A549 (cell line): Measurements from ENCODE around the gene PLEKHA5. TPM values are rescaled to one million over a fixed set of nuclear protein-coding genes. Genes with fewer than 3 reads are reported as not detected.

Source experiments
- ATAC-seq, 2 experiments: fragments of 200-7000 bp in 1 of 2; fragments of >200 bp in 1 of 2; cut with Nextera tagmentation in 1 of 2; cut with Tn5 transposase in 1 of 2; 3 replicates each; pipeline versions ENCODE4 v1.8.0 to v1.9.1; 2018 to 2020; ENCODE audit warnings: mild to moderate bottlenecking in 1 of 2, moderate library complexity in 1 of 2
- CTCF ChIA-PET: fragments of 300-600 bp; sonication (Branson Sonifier 250); formaldehyde crosslinking; extraction: SDS; loops from one replicate; lab custom pipeline; 2021; ENCODE audit warnings: antibody characterized with exemption, inconsistent platforms; lab: Yijun Ruan, JAX
- POLR2A ChIA-PET: fragments of 350-600 bp; formaldehyde crosslinking; extraction: SDS; loops from one replicate; lab custom pipeline; 2021; ENCODE audit warnings: antibody characterized with exemption, inconsistent platforms; lab: Yijun Ruan, JAX
- DNase-seq, 2 experiments: peaks; one replicate each; pipeline versions ENCODE4 v3.0.0 to v3.0.0-alpha.2; 2011 to 2016; ENCODE audit warnings: low read depth in 1 of 2, low spot score in 1 of 2
- FAIRE-seq: peaks from 2 replicates; lab custom pipeline; 2011; peaks lifted over from hg19 to GRCh38; lab: Jason Lieb, UNC
- H3K27ac ChIP-seq, 2 experiments: fragments of >200 bp; sonication (Bioruptor Twin); formaldehyde crosslinking; 3 replicates each; pipeline ENCODE4 v1.5.1; 2016 to 2017
- H3K4me1 ChIP-seq: fragments of >200 bp; sonication (Bioruptor Twin); formaldehyde crosslinking; 3 replicates; pipeline ENCODE4 v1.6.1; 2016
- H3K4me2 ChIP-seq: fragments of >200 bp; sonication (Bioruptor Twin); formaldehyde crosslinking; 3 replicates; pipeline ENCODE4 v1.6.1; 2016
- H3K4me3 ChIP-seq: fragments of >200 bp; sonication (Bioruptor Twin); formaldehyde crosslinking; 3 replicates; pipeline ENCODE4 v1.5.1; 2016
- H3K9me3 ChIP-seq: fragments of >200 bp; sonication (Bioruptor Twin); formaldehyde crosslinking; 3 replicates; pipeline ENCODE4 v1.6.1; 2016
- BHLHE40 ChIP-seq: IDR thresholded peaks from 2 replicates; pipeline ENCODE4 v1.6.1; 2012; ENCODE audit warnings: low read depth, low read length, inconsistent platforms
- CBX2 ChIP-seq: fragments of 200-600 bp; sonication (generic); IDR thresholded peaks from 2 replicates; pipeline ENCODE4 v1.6.1; 2016; ENCODE audit warnings: low read depth, mild to moderate bottlenecking, borderline replicate concordance
- CHD2 ChIP-seq: fragments of 150-350 bp; IDR thresholded peaks from 2 replicates; pipeline ENCODE4 v1.6.1; 2014; ENCODE audit warnings: low read length; ENCODE audit not compliant: partially characterized antibody
- EHF ChIP-seq: fragments of 250-450 bp; sonication (Bioruptor Pico); IDR thresholded peaks from 2 replicates; pipeline ENCODE4 v1.5.0; 2020; ENCODE audit warnings: mild to moderate bottlenecking
- EP300 ChIP-seq, 2 experiments: fragments of >200 bp; sonication (Bioruptor Twin); formaldehyde crosslinking; IDR thresholded peaks; 2 replicates in 1 of 2; 3 replicates in 1 of 2; pipeline ENCODE4 v1.6.1; 2016 to 2017
- FOSL2 ChIP-seq, 2 experiments: fragments of 450-650 bp in 1 of 2; fragments of >200 bp in 1 of 2; sonication (Bioruptor Twin) in 1 of 2; formaldehyde crosslinking; IDR thresholded peaks; 2 replicates each; pipeline versions ENCODE4 v1.5.0 to v1.6.1; 2016 to 2020; ENCODE audit warnings: mild to moderate bottlenecking in 1 of 2, moderate library complexity in 1 of 2
- HES2 ChIP-seq: fragments of >200 bp; sonication (Bioruptor Twin); formaldehyde crosslinking; IDR thresholded peaks from 2 replicates; pipeline ENCODE4 v1.6.1; 2016
- KDM1A ChIP-seq: fragments of 200-600 bp; sonication (generic); IDR thresholded peaks from 2 replicates; pipeline ENCODE4 v1.6.1; 2016; ENCODE audit warnings: low read depth, mild to moderate bottlenecking
- MAFK ChIP-seq: fragments of 450-650 bp; IDR thresholded peaks from 2 replicates; pipeline ENCODE4 v1.6.1; 2014; ENCODE audit not compliant: partially characterized antibody
- NFE2L2 ChIP-seq: fragments of 150-350 bp; conservative IDR thresholded peaks from 2 replicates; pipeline ENCODE4 v1.6.1; 2014; ENCODE audit warnings: low read length
- NR3C1 ChIP-seq: fragments of >200 bp; sonication (Bioruptor Twin); formaldehyde crosslinking; IDR thresholded peaks from 3 replicates; pipeline ENCODE4 v1.6.1; 2017
- POLR2A ChIP-seq: IDR thresholded peaks from 2 replicates; pipeline ENCODE4 v1.6.1; 2012; ENCODE audit warnings: mild to moderate bottlenecking, low read length
- POLR2AphosphoS2 ChIP-seq: conservative IDR thresholded peaks from 2 replicates; pipeline ENCODE4 v1.6.1; 2012; ENCODE audit warnings: low read length, improper control_type of control experiment, inconsistent platforms
- RFX5 ChIP-seq: fragments of 450-650 bp; IDR thresholded peaks from 2 replicates; pipeline ENCODE4 v1.7.1; 2014; ENCODE audit warnings: antibody characterized with exemption, mild to moderate bottlenecking, moderate library complexity
- SMC3 ChIP-seq: fragments of >200 bp; sonication (Bioruptor Twin); formaldehyde crosslinking; IDR thresholded peaks from 3 replicates; pipeline ENCODE4 v1.6.1; 2018; ENCODE audit warnings: inconsistent platforms
- TFCP2L1 ChIP-seq: fragments of 250-450 bp; sonication (Bioruptor Pico); IDR thresholded peaks from 2 replicates; pipeline ENCODE4 v1.5.0; 2021; ENCODE audit warnings: mild to moderate bottlenecking
- ZFP36 ChIP-seq: fragments of 450-650 bp; IDR thresholded peaks from 2 replicates; pipeline ENCODE4 v1.6.1; 2014; ENCODE audit warnings: borderline replicate concordance; ENCODE audit not compliant: partially characterized antibody
- ZNF302 ChIP-seq: fragments of 250-450 bp; sonication (Bioruptor Pico); IDR thresholded peaks from 2 replicates; pipeline ENCODE4 v1.9.0; 2021; ENCODE audit warnings: inconsistent platforms, mild to moderate bottlenecking, moderate library complexity
- ZSCAN20 ChIP-seq: fragments of 250-450 bp; sonication (Bioruptor Pico); IDR thresholded peaks from 2 replicates; pipeline ENCODE4 v1.8.0; 2022; ENCODE audit warnings: mild to moderate bottlenecking, moderate library complexity
- WGBS: methylation state at CpG from one replicate; pipeline ENCODE4 v1.1.6; 2017; ENCODE audit errors: missing lambda C conversion rate; 5-methylcytosine and 5-hydroxymethylcytosine counted together
- polyA plus RNA-seq, 4 experiments: library from polyadenylated mRNA; depleted of rRNA in 3 of 4; stranded (reverse); fragments of >200 nt; fragmentation: RNase III in 1 of 4; extraction: RNeasy Plus Mini Kit Qiagen cat#74134 plus additional on column Dnase treatment in 1 of 4; gene quantifications; 2 replicates in 3 of 4; 3 replicates in 1 of 4; pipeline ENCODE4 v1.2.3, GENCODE V29; 2011 to 2017
- TF ChIP-seq, protein P1 (sequence below): IDR thresholded peaks from 2 replicates; pipeline ENCODE4 v1.6.1; 2012
- TF ChIP-seq, protein P2 (sequence below): IDR thresholded peaks from 2 replicates; pipeline ENCODE4 v1.6.1; 2012; ENCODE audit warnings: low read depth, borderline replicate concordance
- TF ChIP-seq, protein P3 (sequence below): fragments of 250-450 bp; sonication (Bioruptor Pico); IDR thresholded peaks from 2 replicates; pipeline ENCODE4 v1.5.0; 2021; ENCODE audit warnings: mild to moderate bottlenecking, moderate library complexity, borderline replicate concordance
- TF ChIP-seq, protein P4 (sequence below): fragments of 450-650 bp; IDR thresholded peaks from 2 replicates; pipeline ENCODE4 v1.6.1; 2014; ENCODE audit warnings: antibody characterized with exemption

The PLEKHA5 gene
- polyA plus RNA-seq, 2 of the 4 experiments (the other 2 are of a cell fraction): 7.6 to 13.2 TPM

DNA sequence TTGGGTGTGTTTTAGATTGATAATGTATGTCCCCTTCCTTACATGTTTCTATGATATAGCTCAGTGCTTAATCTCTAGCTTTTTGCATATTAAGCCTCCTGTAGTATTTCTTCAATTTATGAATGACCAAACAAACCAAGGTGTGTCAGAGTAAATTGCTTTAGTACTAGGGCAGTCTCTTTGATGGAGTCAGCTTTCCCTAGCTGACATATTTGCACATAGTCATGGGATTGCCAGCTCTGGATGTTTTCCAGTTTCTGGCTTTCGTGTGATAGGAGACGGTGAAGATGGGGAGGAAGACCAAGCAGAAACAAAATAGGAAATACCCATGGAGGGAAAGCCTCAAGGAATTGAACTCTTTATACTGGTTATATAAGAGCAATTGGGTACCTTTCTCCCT lies 148.9 kb downstream of the PLEKHA5 start:
- H3K4me3 ChIP-seq: no peak overlapping the region
- POLR2A ChIA-PET: no interaction called here
- H3K4me1 ChIP-seq: peaks cover 12% of the 10 kb centered on the region
- ATAC-seq (no peak), DNase-seq (no peak), FAIRE-seq (no peak)
- no peak overlapping the region for H3K27ac ChIP-seq
- H3K4me2 ChIP-seq: no peak overlapping the region
- CTCF ChIA-PET: interaction anchor here (1.2 to 2.0 kb wide), 3 partner anchors 8 to 92 kb away, joined by 3 to 5 read pairs (median 5); no protein-coding TSS in a partner anchor
- WGBS: 85% methylated on average over 2 of the region's 2 CpGs
- TF ChIP-seq EHF: no peak
- no peak for TF ChIP-seq TFCP2L1
- no peak for TF ChIP-seq ZSCAN20 (CRISPR knock-in tag)
- no peak for TF ChIP-seq FOSL2 (IDR thresholded peaks at IDR 0.05)
- no peak for TF ChIP-seq FOSL2 (CRISPR knock-in tag; IDR thresholded peaks at IDR 0.05)
- no peak for TF ChIP-seq RFX5
- no peak for TF ChIP-seq CHD2
- TF ChIP-seq, protein P1, sequence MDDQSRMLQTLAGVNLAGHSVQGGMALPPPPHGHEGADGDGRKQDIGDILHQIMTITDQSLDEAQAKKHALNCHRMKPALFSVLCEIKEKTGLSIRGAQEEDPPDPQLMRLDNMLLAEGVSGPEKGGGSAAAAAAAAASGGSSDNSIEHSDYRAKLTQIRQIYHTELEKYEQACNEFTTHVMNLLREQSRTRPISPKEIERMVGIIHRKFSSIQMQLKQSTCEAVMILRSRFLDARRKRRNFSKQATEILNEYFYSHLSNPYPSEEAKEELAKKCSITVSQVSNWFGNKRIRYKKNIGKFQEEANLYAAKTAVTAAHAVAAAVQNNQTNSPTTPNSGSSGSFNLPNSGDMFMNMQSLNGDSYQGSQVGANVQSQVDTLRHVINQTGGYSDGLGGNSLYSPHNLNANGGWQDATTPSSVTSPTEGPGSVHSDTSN: no peak
- TF ChIP-seq ZFP36: no peak
- no peak for TF ChIP-seq NR3C1
- TF ChIP-seq, protein P2, sequence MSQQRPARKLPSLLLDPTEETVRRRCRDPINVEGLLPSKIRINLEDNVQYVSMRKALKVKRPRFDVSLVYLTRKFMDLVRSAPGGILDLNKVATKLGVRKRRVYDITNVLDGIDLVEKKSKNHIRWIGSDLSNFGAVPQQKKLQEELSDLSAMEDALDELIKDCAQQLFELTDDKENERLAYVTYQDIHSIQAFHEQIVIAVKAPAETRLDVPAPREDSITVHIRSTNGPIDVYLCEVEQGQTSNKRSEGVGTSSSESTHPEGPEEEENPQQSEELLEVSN: no peak
- no peak for TF ChIP-seq KDM1A
- no peak for TF ChIP-seq BHLHE40
- TF ChIP-seq, protein P3, sequence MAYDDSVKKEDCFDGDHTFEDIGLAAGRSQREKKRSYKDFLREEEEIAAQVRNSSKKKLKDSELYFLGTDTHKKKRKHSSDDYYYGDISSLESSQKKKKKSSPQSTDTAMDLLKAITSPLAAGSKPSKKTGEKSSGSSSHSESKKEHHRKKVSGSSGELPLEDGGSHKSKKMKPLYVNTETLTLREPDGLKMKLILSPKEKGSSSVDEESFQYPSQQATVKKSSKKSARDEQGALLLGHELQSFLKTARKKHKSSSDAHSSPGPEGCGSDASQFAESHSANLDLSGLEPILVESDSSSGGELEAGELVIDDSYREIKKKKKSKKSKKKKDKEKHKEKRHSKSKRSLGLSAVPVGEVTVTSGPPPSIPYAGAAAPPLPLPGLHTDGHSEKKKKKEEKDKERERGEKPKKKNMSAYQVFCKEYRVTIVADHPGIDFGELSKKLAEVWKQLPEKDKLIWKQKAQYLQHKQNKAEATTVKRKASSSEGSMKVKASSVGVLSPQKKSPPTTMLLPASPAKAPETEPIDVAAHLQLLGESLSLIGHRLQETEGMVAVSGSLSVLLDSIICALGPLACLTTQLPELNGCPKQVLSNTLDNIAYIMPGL (CRISPR knock-in tag): no peak
- no peak for TF ChIP-seq POLR2AphosphoS2
- TF ChIP-seq ZNF302 (CRISPR knock-in tag): no peak
- no peaks in the 10 kb centered on the region for H3K9me3 ChIP-seq

GRCh38 chr12:19282133-19282699 lies 152.7 kb downstream of the PLEKHA5 start:
- Histone ChIP-seq H3K4me1 (no peaks in the 10 kb centered on the region), H3K9me3 (no peaks in the 10 kb centered on the region), H3K4me3 (no peak overlapping the region), H3K27ac (no peak overlapping the region), H3K4me2 (no peak overlapping the region)
- POLR2A ChIA-PET: no interaction called here
- no peak for ATAC-seq
- no peak for DNase-seq
- no peak for FAIRE-seq
- CTCF ChIA-PET: no interaction called here
- TF ChIP-seq POLR2A (no peak), MAFK (peak; percentile 97)

DNA sequence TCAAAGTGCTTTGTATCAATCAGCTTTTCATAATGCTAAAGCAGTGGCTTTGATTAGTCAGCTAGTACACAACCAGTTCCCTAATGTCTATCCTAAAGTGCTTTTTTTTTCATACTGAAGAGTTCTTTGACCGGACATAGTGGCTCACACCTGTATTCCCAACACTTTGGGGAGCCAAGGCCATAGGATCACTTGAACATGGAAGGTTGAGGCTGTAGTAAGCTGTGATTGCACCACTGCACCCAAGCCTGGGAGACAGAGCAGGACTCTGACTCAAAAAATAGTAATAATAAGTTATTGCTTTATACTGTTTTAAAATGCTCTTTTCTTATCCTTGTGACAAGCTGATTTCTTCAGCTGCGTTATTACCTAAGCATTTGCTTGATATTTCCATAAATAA lies 155.1 kb downstream of the PLEKHA5 start:
- H3K27ac ChIP-seq: no peak overlapping the region
- no peak for DNase-seq
- POLR2A ChIA-PET: no interaction called here
- 97% methylated on average over 2 of the region's 2 CpGs for WGBS
- no peaks in the 10 kb centered on the region for H3K4me1 ChIP-seq
- no peak for FAIRE-seq
- no peaks in the 10 kb centered on the region for H3K9me3 ChIP-seq
- CTCF ChIA-PET: interaction anchor here (0.6 kb wide), 1 partner anchor 112 kb away, joined by 3 read pairs; no protein-coding TSS in a partner anchor
- ATAC-seq: no peak
- no peak overlapping the region for H3K4me3 ChIP-seq
- TF ChIP-seq EP300 (IDR thresholded peaks at IDR 0.05): no peak
- no peak for TF ChIP-seq NR3C1
- TF ChIP-seq ZSCAN20 (CRISPR knock-in tag): no peak
- no peak for TF ChIP-seq RFX5
- TF ChIP-seq NFE2L2: no peak
- TF ChIP-seq, protein P4, sequence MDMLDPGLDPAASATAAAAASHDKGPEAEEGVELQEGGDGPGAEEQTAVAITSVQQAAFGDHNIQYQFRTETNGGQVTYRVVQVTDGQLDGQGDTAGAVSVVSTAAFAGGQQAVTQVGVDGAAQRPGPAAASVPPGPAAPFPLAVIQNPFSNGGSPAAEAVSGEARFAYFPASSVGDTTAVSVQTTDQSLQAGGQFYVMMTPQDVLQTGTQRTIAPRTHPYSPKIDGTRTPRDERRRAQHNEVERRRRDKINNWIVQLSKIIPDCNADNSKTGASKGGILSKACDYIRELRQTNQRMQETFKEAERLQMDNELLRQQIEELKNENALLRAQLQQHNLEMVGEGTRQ: no peak
- no peak for TF ChIP-seq HES2
- TF ChIP-seq SMC3: no peak
- TF ChIP-seq CBX2: no peak
- H3K4me2 ChIP-seq: no peak overlapping the region
